HEK293T (cell line): Measurements from ENCODE around the gene SMIM10L1.

Experiments used
- L3MBTL2 ChIP-seq: fragments of 450-650 bp; conservative IDR thresholded peaks from 2 replicates; pipeline ENCODE4 v1.6.1; 2016; ENCODE audit warnings: mild to moderate bottlenecking
- SP1 ChIP-seq: fragments of 450-650 bp; IDR thresholded peaks from 2 replicates; pipeline ENCODE4 v1.6.1; 2017
- TARDBP ChIP-seq: fragments of 450-650 bp; IDR thresholded peaks from 2 replicates; pipeline ENCODE4 v1.6.1; 2016

DNA sequence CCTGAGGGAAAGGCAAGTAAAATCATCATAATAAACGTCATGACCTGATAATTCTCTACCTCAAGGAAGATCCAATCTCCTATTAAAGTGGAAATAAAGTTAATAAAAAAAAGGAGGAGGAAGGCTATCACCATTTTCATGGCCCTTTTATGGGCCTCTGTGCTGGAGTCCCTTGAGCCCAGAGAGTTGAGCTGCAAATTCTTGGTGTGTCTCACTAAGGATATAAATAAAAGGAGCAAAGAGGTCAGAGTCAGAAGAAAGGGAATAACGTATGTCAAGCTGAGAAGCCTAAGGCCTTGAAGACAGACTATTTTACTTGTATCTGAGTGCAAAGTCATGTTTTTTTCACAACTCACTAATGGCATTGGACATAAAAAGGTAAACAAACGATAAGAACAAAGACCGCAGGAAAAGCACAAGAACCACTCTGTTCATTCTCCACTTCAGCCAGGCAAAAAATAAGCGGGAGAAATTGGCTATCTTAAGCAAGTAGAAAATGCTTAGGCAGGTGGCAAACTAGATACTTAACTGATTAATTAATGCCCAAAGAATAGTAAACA is 12.0 kb upstream of the SMIM10L1 start:
- TF ChIP-seq L3MBTL2: no peak
- no peak for TF ChIP-seq TARDBP
- TF ChIP-seq SP1: no peak
